Thyroid gland (tissue), 4 donors: ENCODE results near the gene TBX21. TPM values are rescaled to one million over a fixed set of nuclear protein-coding genes. Genes with fewer than 3 reads are reported as not detected.
A peak's percentile ranks its signal among the peaks of the same experiment; 100 is the strongest.

ENCODE experiments used
- DNase-seq, 2 donors: peaks; one replicate each; pipeline ENCODE4 v3.0.0-alpha.2; 2019
- H3K27ac ChIP-seq, 3 donors: fragments of 200-600 bp; sonication (generic); 1 replicate in 2 of 3; 2 replicates in 1 of 3; pipeline ENCODE4 v1.5.1; 2016 to 2019; ENCODE audit warnings: mild to moderate bottlenecking in 1 of 3, moderate library complexity in 1 of 3
- H3K27me3 ChIP-seq: fragments of 200-600 bp; sonication (generic); one replicate; pipeline ENCODE4 v1.5.1; 2019
- H3K36me3 ChIP-seq, 2 donors: fragments of 200-600 bp; sonication (generic); one replicate each; pipeline ENCODE4 v1.5.1; 2016 to 2019
- H3K4me1 ChIP-seq, 2 donors: fragments of 200-600 bp; sonication (generic); one replicate each; pipeline ENCODE4 v1.5.1; 2017 to 2019
- H3K4me3 ChIP-seq, 3 donors: fragments of 200-600 bp; sonication (generic); replicated peaks in 1 of 3; 1 replicate in 2 of 3; 2 replicates in 1 of 3; pipeline ENCODE4 v1.5.1; 2016; ENCODE audit warnings: mild to moderate bottlenecking in 1 of 3
- H3K9me3 ChIP-seq: fragments of 200-600 bp; sonication (generic); one replicate; pipeline ENCODE4 v1.5.1; 2017
- POLR2A ChIP-seq, 2 donors: fragments of 450-650 bp; IDR thresholded peaks; one replicate each; pipeline ENCODE4 v1.6.1; 2017; ENCODE audit warnings: antibody characterized with exemption in 2 of 2, mild to moderate bottlenecking in 2 of 2, moderate library complexity in 1 of 2
- WGBS, 2 donors: methylation state at CpG; one replicate each; pipeline ENCODE4 v1.1.5; 2017; 5-methylcytosine and 5-hydroxymethylcytosine counted together
- intact Hi-C: fragments of 100-400 bp; cut with DNase I; formaldehyde crosslinking; loops from one replicate; pipeline ENCODE4 v1.15.1; 2023
- total RNA-seq, 4 donors: library from RNA; depleted of rRNA; stranded (reverse); fragments of >200 nt; gene quantifications; one replicate each; pipeline ENCODE4 v1.2.3, GENCODE V29; 2016
- TF ChIP-seq, protein P1 (sequence below), 6 experiments: fragments of 200-600 bp in 3 of 6; fragments of 450-650 bp in 3 of 6; sonication (generic) in 3 of 6; IDR thresholded peaks; one replicate each; pipeline ENCODE4 v1.5.1; 2016 to 2019; ENCODE audit warnings: antibody characterized with exemption in 6 of 6, mild to moderate bottlenecking in 2 of 6, inconsistent platforms in 1 of 6, moderate library complexity in 1 of 6

The TBX21 gene, protein sequence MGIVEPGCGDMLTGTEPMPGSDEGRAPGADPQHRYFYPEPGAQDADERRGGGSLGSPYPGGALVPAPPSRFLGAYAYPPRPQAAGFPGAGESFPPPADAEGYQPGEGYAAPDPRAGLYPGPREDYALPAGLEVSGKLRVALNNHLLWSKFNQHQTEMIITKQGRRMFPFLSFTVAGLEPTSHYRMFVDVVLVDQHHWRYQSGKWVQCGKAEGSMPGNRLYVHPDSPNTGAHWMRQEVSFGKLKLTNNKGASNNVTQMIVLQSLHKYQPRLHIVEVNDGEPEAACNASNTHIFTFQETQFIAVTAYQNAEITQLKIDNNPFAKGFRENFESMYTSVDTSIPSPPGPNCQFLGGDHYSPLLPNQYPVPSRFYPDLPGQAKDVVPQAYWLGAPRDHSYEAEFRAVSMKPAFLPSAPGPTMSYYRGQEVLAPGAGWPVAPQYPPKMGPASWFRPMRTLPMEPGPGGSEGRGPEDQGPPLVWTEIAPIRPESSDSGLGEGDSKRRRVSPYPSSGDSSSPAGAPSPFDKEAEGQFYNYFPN
- 1 to 10 TPM in 2 of 4 donors, under 1 TPM in 2; 0.40 to 2.9 (median 0.87) TPM for total RNA-seq

DNA sequence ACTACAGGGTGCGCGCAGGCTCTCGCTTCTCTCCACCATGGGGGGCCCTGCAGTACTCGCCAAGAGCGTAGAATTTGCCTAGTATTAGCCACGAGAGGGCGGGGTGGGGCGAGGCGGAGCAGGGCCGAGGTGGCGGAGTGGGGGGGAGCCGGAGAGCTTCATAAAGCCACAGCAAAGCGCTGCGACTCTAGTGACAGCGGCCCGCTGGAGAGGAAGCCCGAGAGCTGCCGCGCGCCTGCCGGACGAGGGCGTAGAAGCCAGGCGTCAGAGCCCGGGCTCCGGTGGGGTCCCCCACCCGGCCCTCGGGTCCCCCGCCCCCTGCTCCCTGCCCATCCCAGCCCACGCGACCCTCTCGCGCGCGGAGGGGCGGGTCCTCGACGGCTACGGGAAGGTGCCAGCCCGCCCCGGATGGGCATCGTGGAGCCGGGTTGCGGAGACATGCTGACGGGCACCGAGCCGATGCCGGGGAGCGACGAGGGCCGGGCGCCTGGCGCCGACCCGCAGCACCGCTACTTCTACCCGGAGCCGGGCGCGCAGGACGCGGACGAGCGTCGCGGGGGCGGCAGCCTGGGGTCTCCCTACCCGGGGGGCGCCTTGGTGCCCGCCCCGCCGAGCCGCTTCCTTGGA is at the start of gene TBX21:
Gene TBX21, plus strand, starts transcription at position 190 of the 627 bp plus-strand sequence. Its CDS starts 219 bp downstream, at position 409.
- peak; percentile 58 to 63 for DNase-seq
- Histone ChIP-seq H3K27ac (no peak within 1 kb of the TSS), H3K36me3 (no peaks in the 10 kb centered on the region), H3K9me3 (no peaks in the 10 kb centered on the region), H3K27me3 (peaks cover 6% of the 10 kb centered on the region), H3K4me1 (peaks cover 0 to 13% of the 10 kb centered on the region in 2 donors), H3K4me3 (peak within 1 kb of the TSS in 1 of 3 donors; percentile 28)
- 5% methylated on average over 4 of the region's 73 CpGs; no CpG with 5 or more reads in 1 of the 2 donors for WGBS, 2 donors
- TF ChIP-seq POLR2A (IDR thresholded peaks at IDR 0.05): no peak
- TF ChIP-seq, protein P1, sequence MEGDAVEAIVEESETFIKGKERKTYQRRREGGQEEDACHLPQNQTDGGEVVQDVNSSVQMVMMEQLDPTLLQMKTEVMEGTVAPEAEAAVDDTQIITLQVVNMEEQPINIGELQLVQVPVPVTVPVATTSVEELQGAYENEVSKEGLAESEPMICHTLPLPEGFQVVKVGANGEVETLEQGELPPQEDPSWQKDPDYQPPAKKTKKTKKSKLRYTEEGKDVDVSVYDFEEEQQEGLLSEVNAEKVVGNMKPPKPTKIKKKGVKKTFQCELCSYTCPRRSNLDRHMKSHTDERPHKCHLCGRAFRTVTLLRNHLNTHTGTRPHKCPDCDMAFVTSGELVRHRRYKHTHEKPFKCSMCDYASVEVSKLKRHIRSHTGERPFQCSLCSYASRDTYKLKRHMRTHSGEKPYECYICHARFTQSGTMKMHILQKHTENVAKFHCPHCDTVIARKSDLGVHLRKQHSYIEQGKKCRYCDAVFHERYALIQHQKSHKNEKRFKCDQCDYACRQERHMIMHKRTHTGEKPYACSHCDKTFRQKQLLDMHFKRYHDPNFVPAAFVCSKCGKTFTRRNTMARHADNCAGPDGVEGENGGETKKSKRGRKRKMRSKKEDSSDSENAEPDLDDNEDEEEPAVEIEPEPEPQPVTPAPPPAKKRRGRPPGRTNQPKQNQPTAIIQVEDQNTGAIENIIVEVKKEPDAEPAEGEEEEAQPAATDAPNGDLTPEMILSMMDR (IDR thresholded peaks at IDR 0.05): peak in 1 of 6 experiments; percentile 23
- intact Hi-C loops: no loop called here

DNA sequence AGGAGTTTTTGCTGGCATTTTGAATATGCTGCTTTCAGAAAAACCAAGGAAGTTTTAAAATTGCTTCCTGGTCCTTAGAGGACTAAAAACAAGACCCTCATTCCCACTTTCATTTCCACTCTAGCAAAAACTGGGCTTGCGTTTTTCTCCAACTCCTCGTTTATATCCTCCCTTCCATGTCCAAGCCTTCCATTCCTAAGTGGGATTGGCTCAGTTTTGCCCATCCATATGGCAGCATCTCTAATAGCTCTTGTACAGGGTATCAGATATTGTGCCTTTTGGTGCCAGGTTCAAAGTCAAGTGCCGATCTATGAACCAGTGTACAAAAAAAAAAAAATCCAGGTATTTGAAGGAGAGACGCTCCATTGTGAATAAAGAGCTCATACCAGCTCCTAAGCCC is 49.0 kb upstream of the TBX21 start:
- intact Hi-C loops: no loop called here
- DNase-seq: no peak
- Histone ChIP-seq H3K27me3 (no peaks in the 10 kb centered on the region), H3K4me3 (no peak overlapping the region), H3K36me3 (peaks cover 35 to 43% of the 10 kb centered on the region in 2 donors), H3K9me3 (no peaks in the 10 kb centered on the region), H3K4me1 (peaks cover 0 to 6% of the 10 kb centered on the region in 2 donors), H3K27ac (no peak overlapping the region)
- TF ChIP-seq, protein P1 (IDR thresholded peaks at IDR 0.05): no peak
- no peak for TF ChIP-seq POLR2A (IDR thresholded peaks at IDR 0.05)
- 89 to 91% methylated on average over 4 of the region's 4 CpGs for WGBS, 2 donors

DNA sequence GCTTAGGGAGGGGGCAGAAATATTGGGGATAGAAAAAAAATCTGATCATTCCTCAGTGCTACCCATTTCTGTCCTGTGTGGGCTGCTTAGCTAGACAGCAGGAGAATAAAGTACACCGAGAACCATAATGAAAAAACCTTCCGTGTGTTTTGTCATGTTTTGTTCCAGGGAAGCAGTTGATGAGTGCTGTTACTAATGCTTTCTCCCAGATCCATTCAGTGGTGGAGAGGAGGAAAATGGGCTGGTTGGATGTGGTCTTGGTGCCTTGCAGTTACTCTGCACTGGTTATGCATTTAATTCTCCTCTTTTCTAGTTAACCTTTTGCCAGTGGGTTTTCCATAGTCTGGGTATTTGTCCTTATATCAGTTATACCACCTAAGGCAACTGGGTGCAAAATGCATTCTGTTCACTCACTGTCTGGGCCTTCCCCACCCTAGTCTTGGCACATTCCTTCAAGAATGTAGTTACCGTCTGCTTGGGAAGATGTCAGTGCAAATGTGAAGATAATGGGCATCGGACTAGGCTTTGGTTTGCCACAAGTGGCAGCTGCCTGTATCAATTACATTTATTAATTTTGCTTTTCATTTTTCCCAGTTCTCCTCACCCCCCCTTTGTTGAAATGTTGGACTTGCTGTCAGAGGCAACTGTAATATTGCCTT is 48.4 kb upstream of the TBX21 start:
- peaks cover 31 to 37% of the 10 kb centered on the region in 2 donors for H3K36me3 ChIP-seq
- WGBS, 2 donors: 89 to 94% methylated on average over 4 of the region's 4 CpGs
- H3K9me3 ChIP-seq: no peaks in the 10 kb centered on the region
- intact Hi-C loops: no loop called here
- TF ChIP-seq, protein P1 (IDR thresholded peaks at IDR 0.05): no peak
- TF ChIP-seq POLR2A (IDR thresholded peaks at IDR 0.05): no peak
- no peak overlapping the region for H3K27ac ChIP-seq
- H3K4me3 ChIP-seq: no peak overlapping the region
- H3K27me3 ChIP-seq: no peaks in the 10 kb centered on the region
- no peak for DNase-seq
- H3K4me1 ChIP-seq: peaks cover 0 to 6% of the 10 kb centered on the region in 2 donors

DNA sequence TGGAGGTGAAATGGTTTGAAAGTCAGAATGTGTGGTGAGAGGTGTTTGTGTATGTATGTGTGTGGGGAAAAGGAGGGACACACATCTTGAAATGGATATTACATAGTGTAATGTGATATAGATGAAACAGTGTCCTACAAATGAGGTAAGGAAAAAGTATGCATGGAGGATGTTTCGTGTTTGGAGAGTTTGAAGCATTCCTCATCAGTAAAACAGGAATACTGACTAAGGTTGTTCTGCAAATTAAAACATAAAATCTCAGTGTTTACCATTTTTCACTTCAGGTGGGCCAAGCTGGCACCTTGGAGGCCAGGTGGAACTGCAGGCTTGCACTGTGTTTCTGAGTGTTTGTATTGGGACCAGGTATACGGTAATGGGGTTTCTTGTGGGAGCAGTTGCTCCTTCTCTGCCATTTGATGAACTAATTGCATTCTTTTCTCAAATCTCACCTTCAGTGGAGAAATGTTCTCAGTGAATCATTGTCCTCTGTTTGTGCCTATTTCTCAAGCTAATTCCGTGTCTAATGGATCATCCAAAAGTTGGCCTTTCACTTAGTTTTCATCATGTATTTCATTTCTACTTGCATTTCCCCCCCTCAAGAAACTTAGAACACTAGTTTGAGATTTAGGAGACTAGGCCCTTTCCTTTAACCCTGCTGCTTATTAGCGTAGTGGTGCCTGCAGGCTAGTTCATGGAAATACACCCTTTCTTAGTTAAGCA is 47.3 kb upstream of the TBX21 start:
- peaks cover 21 to 26% of the 10 kb centered on the region in 2 donors for H3K36me3 ChIP-seq
- DNase-seq: no peak
- H3K27ac ChIP-seq: no peak overlapping the region
- no peaks in the 10 kb centered on the region for H3K9me3 ChIP-seq
- TF ChIP-seq POLR2A (IDR thresholded peaks at IDR 0.05): no peak
- TF ChIP-seq, protein P1 (IDR thresholded peaks at IDR 0.05): no peak
- intact Hi-C loops: no loop called here
- no peaks in the 10 kb centered on the region for H3K27me3 ChIP-seq
- peaks cover 0 to 3% of the 10 kb centered on the region in 2 donors for H3K4me1 ChIP-seq
- no peak overlapping the region for H3K4me3 ChIP-seq
- WGBS, 2 donors: 90 to 92% methylated on average over 4 of the region's 4 CpGs
